Measurements from ENCODE around the gene SRGAP3.

Gene SRGAP3

DNA sequence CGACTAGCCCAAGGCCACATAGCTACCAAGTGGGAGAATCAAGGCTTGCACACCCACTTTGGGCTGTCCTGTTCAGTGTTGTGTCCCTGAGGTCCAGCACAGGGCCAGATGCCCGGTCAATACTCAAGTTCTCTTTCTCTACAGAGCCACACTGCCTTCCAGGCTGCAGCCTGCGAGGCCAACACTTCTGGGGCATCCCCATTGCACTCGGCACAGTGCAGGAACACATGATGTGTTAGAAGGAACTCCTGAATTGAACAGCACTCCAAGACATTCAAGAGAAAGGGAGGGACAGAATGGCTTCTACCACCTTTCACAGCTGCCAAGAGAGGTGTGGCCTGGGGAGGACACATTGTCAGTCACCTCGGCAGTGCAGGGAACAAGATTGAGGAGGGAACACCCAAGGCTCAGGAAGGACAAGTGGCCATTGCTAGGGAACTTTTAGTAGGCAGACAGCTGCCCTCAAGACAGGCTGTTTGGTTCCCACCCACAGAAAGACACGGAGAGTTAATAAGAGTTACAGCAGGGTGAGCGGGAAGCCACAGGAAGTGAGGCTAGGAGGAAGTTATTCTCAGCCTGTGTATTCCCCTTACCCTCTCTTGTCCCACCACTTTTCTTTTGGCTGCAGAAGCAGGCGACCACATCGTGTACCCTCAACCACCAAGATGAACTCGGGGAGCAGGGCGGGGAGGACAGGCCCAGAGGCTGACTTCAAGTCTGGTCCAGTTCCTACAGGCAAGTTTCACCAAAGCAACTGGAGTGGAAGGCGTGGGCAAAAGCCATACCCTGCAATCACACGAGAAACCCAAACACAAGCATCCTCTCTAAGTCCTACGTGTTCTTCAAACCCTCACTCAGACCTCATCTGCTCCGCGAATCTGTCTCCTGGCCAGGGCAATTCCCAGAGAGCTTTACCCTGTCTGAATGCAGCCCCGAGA is 69.4 kb downstream of the SRGAP3 start:
- TF ChIP-seq ZFX (IDR thresholded peaks at IDR 0.05; ENCODE audit: borderline replicate concordance) = no peak
- TF ChIP-seq, protein P1, sequence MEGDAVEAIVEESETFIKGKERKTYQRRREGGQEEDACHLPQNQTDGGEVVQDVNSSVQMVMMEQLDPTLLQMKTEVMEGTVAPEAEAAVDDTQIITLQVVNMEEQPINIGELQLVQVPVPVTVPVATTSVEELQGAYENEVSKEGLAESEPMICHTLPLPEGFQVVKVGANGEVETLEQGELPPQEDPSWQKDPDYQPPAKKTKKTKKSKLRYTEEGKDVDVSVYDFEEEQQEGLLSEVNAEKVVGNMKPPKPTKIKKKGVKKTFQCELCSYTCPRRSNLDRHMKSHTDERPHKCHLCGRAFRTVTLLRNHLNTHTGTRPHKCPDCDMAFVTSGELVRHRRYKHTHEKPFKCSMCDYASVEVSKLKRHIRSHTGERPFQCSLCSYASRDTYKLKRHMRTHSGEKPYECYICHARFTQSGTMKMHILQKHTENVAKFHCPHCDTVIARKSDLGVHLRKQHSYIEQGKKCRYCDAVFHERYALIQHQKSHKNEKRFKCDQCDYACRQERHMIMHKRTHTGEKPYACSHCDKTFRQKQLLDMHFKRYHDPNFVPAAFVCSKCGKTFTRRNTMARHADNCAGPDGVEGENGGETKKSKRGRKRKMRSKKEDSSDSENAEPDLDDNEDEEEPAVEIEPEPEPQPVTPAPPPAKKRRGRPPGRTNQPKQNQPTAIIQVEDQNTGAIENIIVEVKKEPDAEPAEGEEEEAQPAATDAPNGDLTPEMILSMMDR (IDR thresholded peaks at IDR 0.05) = no peak
- H3K27ac ChIP-seq = no peak overlapping the region

DNA sequence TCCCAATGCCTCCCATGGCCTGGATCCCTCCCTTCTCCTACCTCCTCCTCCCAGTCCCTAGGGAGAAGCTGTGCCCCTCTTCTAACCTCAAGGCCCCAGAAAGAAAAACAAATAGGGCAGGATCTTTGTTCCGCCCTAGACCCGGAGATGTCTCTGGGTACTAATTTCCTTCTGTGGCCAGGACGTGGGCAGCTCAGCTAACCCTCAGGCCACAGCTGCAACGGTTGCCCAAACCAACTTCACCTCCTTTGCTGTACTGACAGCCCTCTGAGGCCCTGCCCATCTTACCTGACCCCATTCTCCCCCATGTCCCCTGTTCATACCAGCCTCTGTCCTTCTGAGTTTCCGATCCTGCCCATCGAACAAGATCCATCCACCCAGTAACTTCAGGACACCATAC is 70.7 kb downstream of the SRGAP3 start:
- H3K27ac ChIP-seq = no peak overlapping the region
- TF ChIP-seq, protein P1 (IDR thresholded peaks at IDR 0.05) = no peak
- TF ChIP-seq ZFX (IDR thresholded peaks at IDR 0.05; ENCODE audit: borderline replicate concordance) = no peak

GRCh38 chr3:9175421-9175820 is 74.0 kb downstream of the SRGAP3 start:
- no peak for TF ChIP-seq ZFX (IDR thresholded peaks at IDR 0.05; ENCODE audit: borderline replicate concordance)
- TF ChIP-seq, protein P1 (IDR thresholded peaks at IDR 0.05) = no peak
- no peak overlapping the region for H3K27ac ChIP-seq

DNA sequence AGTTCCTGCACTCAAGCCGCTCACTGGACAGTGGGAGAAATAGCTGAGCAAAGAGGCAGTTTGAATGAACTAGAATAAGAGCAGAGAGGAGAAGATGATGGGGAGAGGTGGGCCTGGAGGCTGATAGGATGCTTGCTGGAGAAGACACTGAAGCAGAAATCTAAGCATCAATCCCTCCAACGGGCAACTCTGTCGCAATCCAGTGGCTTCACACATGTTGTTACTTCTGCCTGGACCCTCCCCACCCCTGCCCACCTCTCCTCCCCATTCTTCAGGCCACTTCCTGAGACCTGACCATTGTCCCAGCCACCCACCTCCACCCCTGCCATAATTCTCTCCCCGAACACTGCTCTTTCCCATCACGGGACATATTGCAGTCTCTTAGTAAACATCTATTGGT is 76.0 kb downstream of the SRGAP3 start:
- TF ChIP-seq, protein P1 (IDR thresholded peaks at IDR 0.05) = no peak
- no peak for TF ChIP-seq ZFX (IDR thresholded peaks at IDR 0.05; ENCODE audit: borderline replicate concordance)
- no peak overlapping the region for H3K27ac ChIP-seq

GRCh38 chr3:9172851-9173321 is 76.6 kb downstream of the SRGAP3 start:
- 0 out of 2 replicates have a peak overlapping the region, but pooled peaks have one; percentile 17 for H3K27ac ChIP-seq
- TF ChIP-seq, protein P1 (IDR thresholded peaks at IDR 0.05) = 0 out of 2 replicates have a peak, but pooled peaks have one; percentile 17
- TF ChIP-seq ZFX (IDR thresholded peaks at IDR 0.05; ENCODE audit: borderline replicate concordance) = no peak

- TF ChIP-seq, protein P1 (IDR thresholded peaks at IDR 0.05) = no peak
- no peak for TF ChIP-seq ZFX (IDR thresholded peaks at IDR 0.05; ENCODE audit: borderline replicate concordance)
- no peak overlapping the region for H3K27ac ChIP-seq
Measured at GRCh38 chr3:9170851-9171160, 78.6 kb downstream of the SRGAP3 start.
